KMS-11 (cell line): ENCODE measurements around the gene SPECC1.
"Not testable (repeated sequence)": the region's sequence is repeated elsewhere in the genome, so short reads cannot be mapped to it uniquely, and the experiment has no call there.

Experiments
- H2AFZ ChIP-seq: fragments of 200-600 bp; sonication (generic); 2 replicates; pipeline ENCODE4 v1.6.1; 2016; ENCODE audit warnings: antibody characterized with exemption, mixed run types, low read depth
- H3K27ac ChIP-seq: fragments of 200-600 bp; sonication (generic); 2 replicates; pipeline ENCODE4 v1.6.1; 2016; ENCODE audit warnings: mild to moderate bottlenecking, mixed run types
- H3K27me3 ChIP-seq: fragments of 200-600 bp; sonication (generic); 2 replicates; pipeline ENCODE4 v1.6.1; 2017; ENCODE audit warnings: mild to moderate bottlenecking, low read depth, mixed run types, moderate library complexity; ENCODE audit not compliant: insufficient read depth
- H3K36me3 ChIP-seq: fragments of 200-600 bp; sonication (generic); 2 replicates; pipeline ENCODE4 v1.6.1; 2017; ENCODE audit warnings: mild to moderate bottlenecking, mixed run types; ENCODE audit not compliant: insufficient read depth
- H3K4me1 ChIP-seq: fragments of 200-600 bp; sonication (generic); 2 replicates; pipeline ENCODE4 v1.6.1; 2016; ENCODE audit warnings: mild to moderate bottlenecking, low read depth, mixed run types; ENCODE audit not compliant: poor library complexity, severe bottlenecking
- H3K4me2 ChIP-seq: fragments of 200-600 bp; sonication (generic); 2 replicates; pipeline ENCODE4 v1.7.0; 2016; ENCODE audit warnings: mild to moderate bottlenecking, mixed run types
- H3K4me3 ChIP-seq: fragments of 200-600 bp; sonication (generic); IDR thresholded peaks from 2 replicates; pipeline ENCODE4 v1.6.1; 2017; ENCODE audit warnings: low read depth, low read length, mixed read lengths; ENCODE audit not compliant: insufficient read depth
- H3K79me2 ChIP-seq: fragments of 200-600 bp; sonication (generic); 2 replicates; pipeline ENCODE4 v1.6.1; 2016; ENCODE audit warnings: low read depth, mixed run types; ENCODE audit not compliant: insufficient read depth
- H3K9ac ChIP-seq: fragments of 200-600 bp; sonication (generic); 2 replicates; pipeline ENCODE4 v1.6.1; 2016; ENCODE audit warnings: mild to moderate bottlenecking, mixed run types
- H4K20me1 ChIP-seq: fragments of 200-600 bp; sonication (generic); 2 replicates; pipeline ENCODE4 v1.6.1; 2016; ENCODE audit warnings: mild to moderate bottlenecking, mixed run types; ENCODE audit not compliant: insufficient read depth
- CTCF ChIP-seq: fragments of 200-600 bp; sonication (generic); conservative IDR thresholded peaks from 2 replicates; pipeline ENCODE4 v1.6.1; 2017; ENCODE audit warnings: low read depth, mild to moderate bottlenecking, antibody characterized with exemption, low read length, moderate library complexity, mixed read lengths

The SPECC1 gene

GRCh38 chr17:20259668-20260067 lies 250.5 kb downstream of the SPECC1 start:
- Histone ChIP-seq H3K36me3 (no peaks in the 10 kb centered on the region), H2AFZ (no peak overlapping the region), H3K27ac (no peak overlapping the region), H3K9ac (no peak overlapping the region), H3K27me3 (no peaks in the 10 kb centered on the region), H3K79me2 (no peaks in the 10 kb centered on the region), H3K4me2 (no peak overlapping the region), H3K4me3 (no peak overlapping the region), H3K4me1 (peaks cover 15% of the 10 kb centered on the region), H4K20me1 (no peaks in the 10 kb centered on the region)
- no peak for TF ChIP-seq CTCF

GRCh38 chr17:20260268-20260667 lies 251.1 kb downstream of the SPECC1 start:
- Histone ChIP-seq H3K9ac (no peak overlapping the region), H3K27ac (no peak overlapping the region), H3K79me2 (no peaks in the 10 kb centered on the region), H3K4me1 (peaks cover 15% of the 10 kb centered on the region), H4K20me1 (no peaks in the 10 kb centered on the region), H3K4me2 (no peak overlapping the region), H3K4me3 (no peak overlapping the region), H3K27me3 (no peaks in the 10 kb centered on the region), H2AFZ (no peak overlapping the region), H3K36me3 (no peaks in the 10 kb centered on the region)
- TF ChIP-seq CTCF = no peak

- no peak overlapping the region for H3K27ac ChIP-seq
- no peaks in the 10 kb centered on the region for H3K27me3 ChIP-seq
- no peaks in the 10 kb centered on the region for H3K36me3 ChIP-seq
- H3K4me1 ChIP-seq = peaks cover 23% of the 10 kb centered on the region
- H4K20me1 ChIP-seq = no peaks in the 10 kb centered on the region
- no peaks in the 10 kb centered on the region for H3K79me2 ChIP-seq
- H2AFZ ChIP-seq = no peak overlapping the region
- no peak overlapping the region for H3K9ac ChIP-seq
- no peak overlapping the region for H3K4me3 ChIP-seq
- no peak for TF ChIP-seq CTCF
- no peak overlapping the region for H3K4me2 ChIP-seq
These were observed 253.3 kb downstream of the SPECC1 start for GRCh38 chr17:20262226-20263114.

- H2AFZ ChIP-seq, H3K27ac ChIP-seq, H3K79me2 ChIP-seq, H3K4me3 ChIP-seq, H3K27me3 ChIP-seq, H3K9ac ChIP-seq, H3K36me3 ChIP-seq, H4K20me1 ChIP-seq, H3K4me2 ChIP-seq: not testable (repeated sequence)
- peaks cover 30% of the 10 kb centered on the region for H3K4me1 ChIP-seq
These were observed 253.9 kb downstream of the SPECC1 start for GRCh38 chr17:20263115-20263433.

- Histone ChIP-seq H2AFZ (no peak overlapping the region), H3K27me3 (no peaks in the 10 kb centered on the region), H3K4me2 (no peak overlapping the region), H3K27ac (no peak overlapping the region), H3K4me1 (peaks cover 35% of the 10 kb centered on the region), H3K79me2 (no peaks in the 10 kb centered on the region), H4K20me1 (no peaks in the 10 kb centered on the region), H3K9ac (no peak overlapping the region), H3K4me3 (no peak overlapping the region), H3K36me3 (no peaks in the 10 kb centered on the region)
- TF ChIP-seq CTCF = no peak
These were observed 254.4 kb downstream of the SPECC1 start for GRCh38 chr17:20263595-20263994.
